Suprapubic skin (tissue), 4 donors: Measurements from ENCODE around the gene SLC17A1. TPM values are rescaled to one million over a fixed set of nuclear protein-coding genes. Genes with fewer than 3 reads are reported as not detected.

Experiments
- DNase-seq, 2 donors: peaks; one replicate each; pipeline ENCODE4 v3.0.0-alpha.2; 2019; ENCODE audit warnings: low spot score in 2 of 2
- H3K27ac ChIP-seq: fragments of 200-600 bp; sonication (generic); one replicate; pipeline ENCODE4 v1.5.1; 2019
- H3K27me3 ChIP-seq: fragments of 200-600 bp; sonication (generic); one replicate; pipeline ENCODE4 v1.5.1; 2019
- H3K36me3 ChIP-seq: fragments of 200-600 bp; sonication (generic); one replicate; pipeline ENCODE4 v1.5.1; 2019
- H3K4me1 ChIP-seq: fragments of 200-600 bp; sonication (generic); one replicate; pipeline ENCODE4 v1.5.1; 2019
- H3K4me3 ChIP-seq: fragments of 200-600 bp; sonication (generic); one replicate; pipeline ENCODE4 v1.5.1; 2019; ENCODE audit warnings: mild to moderate bottlenecking
- H3K9me3 ChIP-seq: fragments of 200-600 bp; sonication (generic); one replicate; pipeline ENCODE4 v1.5.1; 2019
- EP300 ChIP-seq: sonication (generic); formaldehyde crosslinking; IDR thresholded peaks from one replicate; pipeline ENCODE4 v1.6.1; 2017; ENCODE audit warnings: antibody characterized with exemption
- POLR2A ChIP-seq, 2 donors: fragments of 450-650 bp; IDR thresholded peaks; one replicate each; pipeline ENCODE4 v1.6.1; 2017; ENCODE audit warnings: antibody characterized with exemption in 2 of 2, mild to moderate bottlenecking in 2 of 2, moderate library complexity in 2 of 2
- POLR2AphosphoS5 ChIP-seq, 3 donors: sonication (generic); formaldehyde crosslinking; IDR thresholded peaks; one replicate each; pipeline ENCODE4 v1.6.1; 2017; ENCODE audit warnings: antibody characterized with exemption in 3 of 3
- WGBS: methylation state at CpG from one replicate; pipeline ENCODE4 v1.1.5; 2018; 5-methylcytosine and 5-hydroxymethylcytosine counted together
- total RNA-seq, 4 donors: library from RNA; depleted of rRNA; stranded (reverse); fragments of >200 nt; gene quantifications; one replicate each; pipeline ENCODE4 v1.1.0, GENCODE V29; 2016
- TF ChIP-seq, protein P1 (sequence below), 2 donors: fragments of 200-600 bp in 1 of 2; fragments of 450-650 bp in 1 of 2; sonication (generic) in 1 of 2; IDR thresholded peaks; one replicate each; pipeline ENCODE4 v1.5.1; 2016 to 2019; ENCODE audit warnings: antibody characterized with exemption in 2 of 2, mild to moderate bottlenecking in 1 of 2, moderate library complexity in 1 of 2

The SLC17A1 gene
- total RNA-seq, 4 donors from 2014 or later = not detected

- no peaks in the 10 kb centered on the region for H3K9me3 ChIP-seq
- H3K36me3 ChIP-seq = no peaks in the 10 kb centered on the region
- TF ChIP-seq, protein P1, sequence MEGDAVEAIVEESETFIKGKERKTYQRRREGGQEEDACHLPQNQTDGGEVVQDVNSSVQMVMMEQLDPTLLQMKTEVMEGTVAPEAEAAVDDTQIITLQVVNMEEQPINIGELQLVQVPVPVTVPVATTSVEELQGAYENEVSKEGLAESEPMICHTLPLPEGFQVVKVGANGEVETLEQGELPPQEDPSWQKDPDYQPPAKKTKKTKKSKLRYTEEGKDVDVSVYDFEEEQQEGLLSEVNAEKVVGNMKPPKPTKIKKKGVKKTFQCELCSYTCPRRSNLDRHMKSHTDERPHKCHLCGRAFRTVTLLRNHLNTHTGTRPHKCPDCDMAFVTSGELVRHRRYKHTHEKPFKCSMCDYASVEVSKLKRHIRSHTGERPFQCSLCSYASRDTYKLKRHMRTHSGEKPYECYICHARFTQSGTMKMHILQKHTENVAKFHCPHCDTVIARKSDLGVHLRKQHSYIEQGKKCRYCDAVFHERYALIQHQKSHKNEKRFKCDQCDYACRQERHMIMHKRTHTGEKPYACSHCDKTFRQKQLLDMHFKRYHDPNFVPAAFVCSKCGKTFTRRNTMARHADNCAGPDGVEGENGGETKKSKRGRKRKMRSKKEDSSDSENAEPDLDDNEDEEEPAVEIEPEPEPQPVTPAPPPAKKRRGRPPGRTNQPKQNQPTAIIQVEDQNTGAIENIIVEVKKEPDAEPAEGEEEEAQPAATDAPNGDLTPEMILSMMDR (IDR thresholded peaks at IDR 0.05) = no peak
- no peak for TF ChIP-seq POLR2AphosphoS5 (IDR thresholded peaks at IDR 0.05)
- no peak for TF ChIP-seq EP300
- TF ChIP-seq POLR2A (IDR thresholded peaks at IDR 0.05) = no peak
- 83% methylated on average over 2 of the region's 2 CpGs for WGBS
- H3K4me3 ChIP-seq = no peak overlapping the region
- DNase-seq = no peak
- H3K27ac ChIP-seq = no peak overlapping the region
- H3K4me1 ChIP-seq = no peaks in the 10 kb centered on the region
- peaks cover 2% of the 10 kb centered on the region for H3K27me3 ChIP-seq
Measured at GRCh38 chr6:25769983-25770382, 61.9 kb downstream of the SLC17A1 start.

DNA sequence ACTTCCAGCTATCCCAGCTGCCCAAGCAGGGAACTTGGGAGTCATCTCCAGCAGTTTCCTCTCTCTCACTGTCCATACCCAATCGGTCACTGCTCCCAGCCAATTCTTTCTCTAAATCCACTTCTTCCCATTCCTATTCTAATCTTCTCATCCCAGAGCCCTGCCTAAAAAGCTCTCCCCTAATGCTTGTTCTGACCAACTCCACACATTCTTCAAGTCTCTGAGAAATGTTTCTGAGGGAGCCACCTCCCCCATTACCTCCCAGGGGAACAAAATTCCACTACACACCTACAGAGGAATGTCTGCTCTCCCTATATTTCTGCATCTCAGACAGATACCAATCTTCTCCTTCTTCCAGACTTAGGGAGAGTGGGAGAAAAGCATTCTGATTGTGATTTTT, 63.3 kb downstream of the SLC17A1 start:
- Histone ChIP-seq H3K27me3 (peaks cover 4% of the 10 kb centered on the region), H3K4me1 (no peaks in the 10 kb centered on the region), H3K9me3 (no peaks in the 10 kb centered on the region), H3K27ac (no peak overlapping the region), H3K36me3 (no peaks in the 10 kb centered on the region), H3K4me3 (no peak overlapping the region)
- WGBS = 97% methylated on average over 1 of the region's 1 CpG
- TF ChIP-seq POLR2A (IDR thresholded peaks at IDR 0.05) (no peak), POLR2AphosphoS5 (IDR thresholded peaks at IDR 0.05) (no peak), EP300 (no peak)
- TF ChIP-seq, protein P1 (IDR thresholded peaks at IDR 0.05) = no peak
- DNase-seq = no peak

GRCh38 chr6:25764611-25765010, 67.2 kb downstream of the SLC17A1 start:
- DNase-seq = no peak
- Histone ChIP-seq H3K4me1 (no peaks in the 10 kb centered on the region), H3K27me3 (peaks cover 4% of the 10 kb centered on the region), H3K27ac (no peak overlapping the region), H3K36me3 (no peaks in the 10 kb centered on the region), H3K4me3 (no peak overlapping the region), H3K9me3 (no peaks in the 10 kb centered on the region)
- TF ChIP-seq POLR2AphosphoS5 (IDR thresholded peaks at IDR 0.05) (no peak), POLR2A (IDR thresholded peaks at IDR 0.05) (no peak), EP300 (no peak)
- TF ChIP-seq, protein P1 (IDR thresholded peaks at IDR 0.05) = no peak
- 95% methylated on average over 2 of the region's 2 CpGs for WGBS

DNA sequence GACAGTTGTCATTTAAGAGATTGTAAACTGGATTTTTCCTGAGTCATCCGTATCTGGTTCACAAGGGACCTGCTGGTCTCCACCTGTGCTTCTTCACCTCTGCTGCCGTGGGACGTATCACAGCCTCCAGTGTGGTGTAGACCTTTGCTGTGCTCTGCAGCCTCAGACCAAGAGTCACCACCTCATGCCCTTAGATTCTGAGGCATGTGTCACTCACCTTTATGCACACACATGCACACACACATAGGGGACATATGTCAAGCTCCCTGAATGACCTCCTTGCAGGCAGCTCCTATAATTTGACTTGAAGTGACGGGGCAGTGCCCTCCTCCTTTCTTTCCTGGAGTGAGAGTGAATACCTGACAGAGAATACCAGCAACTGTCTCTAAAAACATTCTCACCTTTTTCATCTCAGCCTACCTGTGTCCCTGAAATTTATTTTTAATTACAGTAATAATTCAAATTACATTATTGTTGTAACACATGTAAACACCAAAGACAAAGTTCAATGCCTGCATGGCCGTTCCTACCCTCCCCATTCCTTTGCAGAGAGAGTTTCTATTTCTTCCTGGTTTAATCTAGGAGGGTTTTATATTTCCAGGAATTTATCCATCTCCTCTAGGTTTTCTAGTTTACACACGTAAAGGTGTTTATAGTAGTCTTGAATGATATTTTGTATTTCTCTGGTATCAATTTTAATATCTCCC, 73.8 kb downstream of the SLC17A1 start:
- no peak overlapping the region for H3K27ac ChIP-seq
- H3K4me1 ChIP-seq = no peaks in the 10 kb centered on the region
- no peaks in the 10 kb centered on the region for H3K9me3 ChIP-seq
- TF ChIP-seq POLR2AphosphoS5 (IDR thresholded peaks at IDR 0.05) = no peak
- TF ChIP-seq EP300 = no peak
- TF ChIP-seq POLR2A (IDR thresholded peaks at IDR 0.05) = no peak
- TF ChIP-seq, protein P1 (IDR thresholded peaks at IDR 0.05) = no peak
- H3K4me3 ChIP-seq = no peak overlapping the region
- no peaks in the 10 kb centered on the region for H3K36me3 ChIP-seq
- no peaks in the 10 kb centered on the region for H3K27me3 ChIP-seq
- DNase-seq = no peak
- WGBS = 73% methylated on average over 6 of the region's 6 CpGs

GRCh38 chr6:25756382-25757363, 75.2 kb downstream of the SLC17A1 start:
- Histone ChIP-seq H3K4me3 (no peak overlapping the region), H3K4me1 (no peaks in the 10 kb centered on the region), H3K27me3 (no peaks in the 10 kb centered on the region), H3K27ac (no peak overlapping the region), H3K9me3 (no peaks in the 10 kb centered on the region), H3K36me3 (no peaks in the 10 kb centered on the region)
- DNase-seq = no peak
- 90% methylated on average over 9 of the region's 9 CpGs for WGBS
- TF ChIP-seq EP300 (no peak), POLR2A (IDR thresholded peaks at IDR 0.05) (no peak), POLR2AphosphoS5 (IDR thresholded peaks at IDR 0.05) (no peak)
- TF ChIP-seq, protein P1 (IDR thresholded peaks at IDR 0.05) = no peak
